Liver (tissue), 2 donors: ENCODE results near the gene MAPK8IP3.

Experiments used
- CTCF ChIP-seq: fragments of 150-350 bp; IDR thresholded peaks from 2 replicates; pipeline ENCODE4 v1.5.1; 2017; ENCODE audit warnings: improper control_type of control experiment, low read depth, low read length; ENCODE audit not compliant: missing input control
- FOXA1 ChIP-seq: IDR thresholded peaks from 2 replicates; pipeline ENCODE4 v1.6.1; 2016; ENCODE audit warnings: antibody characterized with exemption
- MAX ChIP-seq: IDR thresholded peaks from 2 replicates; pipeline ENCODE4 v1.6.1; 2016; ENCODE audit warnings: antibody characterized with exemption
- donor health status: healthy.

- TF ChIP-seq CTCF (no peak), FOXA1 (no peak), MAX (no peak)
These were observed 40.2 kb upstream of the MAPK8IP3 start for GRCh38 chr16:1665829-1666228.
